Inferior parietal cortex (tissue), 1 donor: Measurements from ENCODE around the gene DLG5.
"Not testable (repeated sequence)": the region's sequence is repeated elsewhere in the genome, so short reads cannot be mapped to it uniquely, and the experiment has no call there.

Experiments
- DNase-seq: peaks from one replicate; pipeline ENCODE4 v3.0.0-alpha.2; 2016; ENCODE audit errors: extremely low spot score

DLG5 gene

GRCh38 chr10:77794256-77795142, 132.1 kb downstream of the DLG5 start:
- DNase-seq = no peak

GRCh38 chr10:77793831-77794230, 132.7 kb downstream of the DLG5 start:
- no peak for DNase-seq

GRCh38 chr10:77792155-77792554, 134.4 kb downstream of the DLG5 start:
- no peak for DNase-seq

- no peak for DNase-seq
Observed at GRCh38 chr10:77791506-77791905, 135.0 kb downstream of the DLG5 start.

- DNase-seq = no peak
Observed at GRCh38 chr10:77789861-77790260, 136.7 kb downstream of the DLG5 start.

- DNase-seq = no peak
Observed at GRCh38 chr10:77789016-77789415, 137.5 kb downstream of the DLG5 start.

- no peak for DNase-seq
Observed at GRCh38 chr10:77788496-77789010, 138.0 kb downstream of the DLG5 start.

- DNase-seq = no peak
Observed at GRCh38 chr10:77787440-77787839, 139.1 kb downstream of the DLG5 start.

GRCh38 chr10:77784856-77785255, 141.7 kb downstream of the DLG5 start:
- no peak for DNase-seq

- no peak for DNase-seq
Observed at GRCh38 chr10:77782328-77783061, 144.1 kb downstream of the DLG5 start.

GRCh38 chr10:77781451-77782327, 144.9 kb downstream of the DLG5 start:
- no peak for DNase-seq

GRCh38 chr10:77780180-77780579, 146.4 kb downstream of the DLG5 start:
- no peak for DNase-seq

- no peak for DNase-seq
Observed at GRCh38 chr10:77776487-77776886, 150.1 kb downstream of the DLG5 start.

GRCh38 chr10:77774940-77775391, 151.6 kb downstream of the DLG5 start:
- no peak for DNase-seq

GRCh38 chr10:77773631-77774426, 152.7 kb downstream of the DLG5 start:
- DNase-seq = no peak

- not testable (repeated sequence) for DNase-seq
Observed at GRCh38 chr10:77772852-77773600, 153.5 kb downstream of the DLG5 start.

- no peak for DNase-seq
Observed at GRCh38 chr10:77771851-77772250, 154.7 kb downstream of the DLG5 start.

- no peak for DNase-seq
Observed at GRCh38 chr10:77771450-77771849, 155.1 kb downstream of the DLG5 start.

- no peak for DNase-seq
Observed at GRCh38 chr10:77770868-77771175, 155.7 kb downstream of the DLG5 start.
